Pancreas (tissue), 10 donors: ENCODE measurements around the gene PSENEN. TPM values are rescaled to one million over a fixed set of nuclear protein-coding genes. Genes with fewer than 3 reads are reported as not detected.

ENCODE experiments used
- ATAC-seq, 4 donors: fragments of 200-7000 bp; cut with Tn5 transposase; one replicate each; pipeline versions ENCODE4 v1.8.0 to v1.9.1; 2020; ENCODE audit warnings: mild to moderate bottlenecking in 4 of 4, moderate library complexity in 4 of 4
- DNase-seq, 6 donors: peaks; one replicate each; pipeline ENCODE4 v3.0.0-alpha.2; 2020
- FAIRE-seq: peaks from 2 replicates; lab custom pipeline; 2012; peaks lifted over from hg19 to GRCh38; lab: Jason Lieb, UNC
- H3K27ac ChIP-seq, 4 donors: fragments of 200-600 bp; sonication (generic); 1 replicate in 3 of 4; 2 replicates in 1 of 4; pipeline versions ENCODE4 v1.5.0 to v1.8.0; 2020
- H3K27me3 ChIP-seq, 4 donors: fragments of 200-600 bp; one replicate each; pipeline ENCODE4 v1.8.0; 2021
- H3K36me3 ChIP-seq, 3 donors: fragments of 200-600 bp; sonication (generic) in 1 of 3; one replicate each; pipeline versions ENCODE4 v1.5.0 to v1.8.0; 2020 to 2021
- H3K4me1 ChIP-seq, 3 donors: fragments of 200-600 bp; one replicate each; pipeline ENCODE4 v1.8.0; 2021
- H3K4me3 ChIP-seq, 4 donors: fragments of 200-600 bp; sonication (generic) in 2 of 4; one replicate each; pipeline versions ENCODE4 v1.5.0 to v1.8.0; 2020 to 2021
- H3K9me3 ChIP-seq, 4 donors: fragments of 200-600 bp; one replicate each; pipeline ENCODE4 v1.8.0; 2021
- CTCF ChIP-seq, 4 donors: fragments of 200-600 bp; sonication (generic) in 3 of 4; IDR thresholded peaks; one replicate each; pipeline versions ENCODE4 v1.5.0 to v1.8.0; 2021; ENCODE audit warnings: antibody characterized with exemption in 4 of 4
- WGBS, 2 donors: extraction: QIAGEN DNeasy Blood & Tissue Kit; methylation state at CpG; one replicate each; pipeline ENCODE4 v1.1.7; 2013; 5-methylcytosine and 5-hydroxymethylcytosine counted together
- intact Hi-C, 3 donors: fragments of 100-400 bp; cut with DNase I; formaldehyde crosslinking; loops; one replicate each; pipeline versions ENCODE4 v1.11.1 to v1.14.2; 2022
- polyA plus RNA-seq, 2 donors: library from polyadenylated mRNA; stranded (reverse); fragments of 200-250 nt; gene quantifications; one replicate each; pipeline ENCODE4 v1.2.3, GENCODE V29; 2013
- total RNA-seq, 6 donors: library from RNA; stranded (reverse); fragmentation: NEBNext Ultra II Directional in 4 of 6; extraction: Animal tissue kit (Norgen Biotek cat#: 25700) in 4 of 6; gene quantifications; one replicate each; pipeline versions ENCODE4 v1.2.1 to v1.2.4, GENCODE V29; 2021 to 2023
- donor health status: healthy with polysubstance abuse.
- donor health status: DM: no; HTN: no; CAD: no; lungs with moderate emphysema.
- donor health status: DM: no; HTN: no; CAD: no.
- donor health status: control.
- donor health status: control.
- donor health status: Bipolar disorder and iron deficiency.
- donor health status: DM: yes; HTN: yes; CAD: no.
- donor health status: DM: no; HTN: no; CAD: no.
- donor health status: DM: no; HTN: no; CAD: no.
- donor health status: DM: yes; HTN: yes; CAD: no.

PSENEN gene
- total RNA-seq (10 to 100 TPM; 26.7 to 38.2 (median 35.1) TPM), polyA plus RNA-seq (10 to 100 TPM; 53.5 to 64.6 TPM)

- H3K4me1 ChIP-seq: peaks cover 6 to 25% (median 7%) of the 10 kb centered on the region in 3 donors
- FAIRE-seq (peak; percentile 95), ATAC-seq (peak; percentile 73 to 85 (median 80)), DNase-seq (peak; percentile 92 to 99 (median 98))
- H3K4me3 ChIP-seq: peak within 1 kb of the TSS; percentile 81 to 99 (median 83)
- no peaks in the 10 kb centered on the region for H3K36me3 ChIP-seq
- intact Hi-C loops: no loop called here
- no peak for TF ChIP-seq CTCF (IDR thresholded peaks at IDR 0.05)
- H3K27ac ChIP-seq: peak within 1 kb of the TSS; percentile 100
- H3K27me3 ChIP-seq: no peaks in the 10 kb centered on the region
- no peaks in the 10 kb centered on the region for H3K9me3 ChIP-seq
- 0 to 1% methylated on average over 40 of the region's 40 CpGs for WGBS, 2 donors
Measured at GRCh38 chr19:35745328-35746086, at the start of gene PSENEN, which contains the start of gene U2AF1L4. TSS of gene PSENEN (plus strand) at chr19:35745651. CDS start at chr19:35745931, 280 bp downstream. TSS of gene U2AF1L4 (minus strand) at chr19:35745418. CDS start at chr19:35745391, 27 bp downstream.

DNA sequence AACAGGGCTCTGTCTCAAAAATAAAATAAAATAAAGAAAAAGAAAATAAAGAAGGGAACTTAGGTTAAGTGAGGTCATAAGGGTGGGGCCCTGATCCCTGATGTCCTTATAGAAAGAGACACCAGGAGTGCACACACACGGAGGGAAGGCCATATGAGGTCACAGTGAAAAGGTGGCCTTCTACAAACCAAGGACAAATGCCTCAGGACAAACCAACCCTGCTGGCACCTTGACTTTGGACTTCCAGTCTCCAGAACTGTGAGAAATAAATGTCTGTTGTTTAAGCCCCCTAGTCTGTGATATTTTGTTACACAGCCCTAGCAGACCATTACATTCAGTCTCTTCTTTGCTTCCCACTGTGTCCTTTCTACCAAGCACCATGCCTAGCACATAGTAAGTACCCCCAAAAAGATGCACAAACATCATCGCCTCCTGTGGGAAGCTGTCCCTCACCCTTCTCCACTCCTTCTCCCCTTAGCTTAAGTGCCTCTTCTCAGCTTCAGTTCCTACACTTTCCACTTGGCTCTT, 49.5 kb upstream of the PSENEN start:
- ATAC-seq: no peak
- intact Hi-C loops: loop anchor here in 2 of 3 donors (2.0 to 10.0 kb wide), 2 partner anchors 19 to 239 kb away; partner anchors contain the start of gene LRFN3 (in 1 of the 2)

DNA sequence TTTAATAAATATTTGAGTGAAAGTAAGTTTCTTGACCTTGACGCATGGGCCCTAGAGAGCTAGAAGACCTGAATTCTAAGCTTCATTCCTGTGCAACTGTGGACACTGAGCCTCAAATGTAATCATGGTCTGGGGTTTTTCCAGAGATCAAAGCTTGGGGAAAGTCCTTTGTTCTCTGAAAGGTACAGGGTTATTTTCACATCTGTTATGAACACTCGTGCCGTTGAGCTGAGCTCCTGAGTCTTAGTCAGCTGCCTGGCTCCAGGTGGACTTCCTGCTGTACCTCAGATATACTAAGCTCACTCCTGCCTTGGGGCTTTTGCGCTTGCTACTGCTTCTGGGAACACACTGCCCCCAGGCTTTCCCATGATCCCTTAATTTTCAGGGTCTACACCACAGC, 48.6 kb upstream of the PSENEN start:
- FAIRE-seq (no peak), ATAC-seq (no peak)

More for the DNA sequence above, 49.5 kb upstream of the PSENEN start:
- FAIRE-seq (no peak), DNase-seq (no peak)
- H3K4me3 ChIP-seq: no peak overlapping the region
- no peaks in the 10 kb centered on the region for H3K4me1 ChIP-seq
- 81 to 87% methylated on average over 2 of the region's 2 CpGs for WGBS, 2 donors
- no peak overlapping the region for H3K27ac ChIP-seq
- H3K36me3 ChIP-seq: no peaks in the 10 kb centered on the region
- no peak for TF ChIP-seq CTCF (IDR thresholded peaks at IDR 0.05)
- H3K27me3 ChIP-seq: no peaks in the 10 kb centered on the region
- no peaks in the 10 kb centered on the region for H3K9me3 ChIP-seq

GRCh38 chr19:35702223-35703012, 43.0 kb upstream of the PSENEN start:
- 0% methylated on average over 50 of the region's 50 CpGs for WGBS, 2 donors
- Histone ChIP-seq H3K36me3 (no peaks in the 10 kb centered on the region), H3K27ac (peak overlapping the region; percentile 74 to 87 (median 77)), H3K4me3 (peak overlapping the region; percentile 3 to 64 (median 50)), H3K27me3 (no peaks in the 10 kb centered on the region), H3K4me1 (peaks cover 0 to 6% (median 3%) of the 10 kb centered on the region in 3 donors), H3K9me3 (no peaks in the 10 kb centered on the region)
- ATAC-seq: peak; percentile 96 to 99 (median 98)
- peak; percentile 90 to 98 (median 95) for DNase-seq
- peak; percentile 61 for FAIRE-seq
- no peak for TF ChIP-seq CTCF (IDR thresholded peaks at IDR 0.05)
- intact Hi-C loops: no loop called here

More for the DNA sequence above, 48.6 kb upstream of the PSENEN start:
- no peak for DNase-seq
- no peaks in the 10 kb centered on the region for H3K27me3 ChIP-seq
- 52 to 56% methylated on average over 4 of the region's 4 CpGs for WGBS, 2 donors
- H3K4me1 ChIP-seq: no peaks in the 10 kb centered on the region
- H3K9me3 ChIP-seq: no peaks in the 10 kb centered on the region
- H3K4me3 ChIP-seq: no peak overlapping the region
- TF ChIP-seq CTCF (IDR thresholded peaks at IDR 0.05): no peak
- H3K27ac ChIP-seq: no peak overlapping the region
- intact Hi-C loops: loop anchor here in 1 of 3 donors (10.0 kb wide), 1 partner anchor 238 kb away; the partner anchor contains the start of gene LRFN3
- no peaks in the 10 kb centered on the region for H3K36me3 ChIP-seq
